ENCODE measurements around the gene PLA2G2A. TPM values are rescaled to one million over a fixed set of nuclear protein-coding genes. Genes with fewer than 3 reads are reported as not detected.

The PLA2G2A gene
- 4.4 and 8.4 TPM in 2 replicates for total RNA-seq

GRCh38 chr1:19979494-19979977, at the start of gene PLA2G2A:
TSS of gene PLA2G2A (minus strand) at chr1:19979618. CDS start at chr1:19978773, 845 bp downstream.

Other genes with a start within 250 kb of the PLA2G2A start
- 12.0 and 16.8 TPM in 2 replicates for gene TMCO4, start 179.7 kb downstream of the PLA2G2A start, total RNA-seq
- not detected in 2 replicates for gene RNF186, start 164.3 kb downstream of the PLA2G2A start, total RNA-seq
- gene OTUD3, start 97.2 kb downstream of the PLA2G2A start, total RNA-seq, result 1.9 and 4.8 TPM in 2 replicates
- not detected in 2 replicates for gene PLA2G2E, start 56.0 kb downstream of the PLA2G2A start, total RNA-seq
- 6.5 and 10.0 TPM in 2 replicates for gene PLA2G5, start 90.6 kb upstream of the PLA2G2A start, total RNA-seq
- not detected in 2 replicates for gene PLA2G2D, start 139.9 kb upstream of the PLA2G2A start, total RNA-seq
- gene PLA2G2F, start 159.7 kb upstream of the PLA2G2A start, total RNA-seq, result not detected in 2 replicates
- gene UBXN10, start 206.5 kb upstream of the PLA2G2A start, total RNA-seq, result 0.05 TPM in 1 of 2 replicates, not detected in the other
- not detected in 2 replicates for gene PLA2G2C, start 206.9 kb upstream of the PLA2G2A start, total RNA-seq